ENCODE data around the gene THPO. TPM values are rescaled to one million over a fixed set of nuclear protein-coding genes. Genes with fewer than 3 reads are reported as not detected.
A peak's percentile ranks its signal among the peaks of the same experiment; 100 is the strongest.

THPO gene
- total RNA-seq, 1 donor from 2014 or later: 0.56 TPM

GRCh38 chr3:184366619-184367289 lies 11.3 kb downstream of the THPO start:
- Mint-ChIP-seq H3K9me3 (no peaks in the 10 kb centered on the region), H3K4me3 (no peak overlapping the region), H3K4me1 (peaks cover 18% of the 10 kb centered on the region), H3K36me3 (peaks cover 22% of the 10 kb centered on the region), H3K27me3 (ENCODE audit: low read depth) (no peaks in the 10 kb centered on the region), H3K27ac (peak overlapping the region; percentile 66)
- no peak for TF ChIP-seq CTCF (IDR thresholded peaks at IDR 0.05; ENCODE audit: unreplicated experiment)
- no peak for DNase-seq (ENCODE audit: low spot score in 2 of 2, unreplicated experiment in 2 of 2)

GRCh38 chr3:184362668-184363546 lies 15.1 kb downstream of the THPO start:
- Mint-ChIP-seq H3K4me3 (peak overlapping the region; percentile 91), H3K27ac (peak overlapping the region; percentile 98), H3K4me1 (peaks cover 28% of the 10 kb centered on the region), H3K27me3 (ENCODE audit: low read depth) (no peaks in the 10 kb centered on the region), H3K9me3 (no peaks in the 10 kb centered on the region), H3K36me3 (peaks cover 17% of the 10 kb centered on the region)
- peak; percentile 93 to 97 for DNase-seq (ENCODE audit: low spot score in 2 of 2, unreplicated experiment in 2 of 2)
- TF ChIP-seq CTCF (IDR thresholded peaks at IDR 0.05; ENCODE audit: unreplicated experiment): peak; percentile 26

GRCh38 chr3:184361932-184362667 lies 15.9 kb downstream of the THPO start:
- Mint-ChIP-seq H3K4me1 (peaks cover 28% of the 10 kb centered on the region), H3K27ac (peak overlapping the region; percentile 98), H3K36me3 (peaks cover 14% of the 10 kb centered on the region), H3K4me3 (peak overlapping the region; percentile 91), H3K27me3 (ENCODE audit: low read depth) (no peaks in the 10 kb centered on the region), H3K9me3 (no peaks in the 10 kb centered on the region)
- no peak for TF ChIP-seq CTCF (IDR thresholded peaks at IDR 0.05; ENCODE audit: unreplicated experiment)
- DNase-seq (ENCODE audit: low spot score in 2 of 2, unreplicated experiment in 2 of 2): peak in 1 of 2 experiments; percentile 68

- Mint-ChIP-seq H3K27me3 (ENCODE audit: low read depth) (no peaks in the 10 kb centered on the region), H3K4me1 (peaks cover 25% of the 10 kb centered on the region), H3K36me3 (peaks cover 8% of the 10 kb centered on the region), H3K27ac (peak within 1 kb of the TSS; percentile 98), H3K4me3 (peak within 1 kb of the TSS; percentile 91), H3K9me3 (no peaks in the 10 kb centered on the region)
- TF ChIP-seq CTCF (IDR thresholded peaks at IDR 0.05; ENCODE audit: unreplicated experiment): no peak
- peak; percentile 65 to 70 for DNase-seq (ENCODE audit: low spot score in 2 of 2, unreplicated experiment in 2 of 2)
Observed at GRCh38 chr3:184361532-184361931, 16.5 kb downstream of the THPO start, which contains the start of the genes CLCN2 and POLR2H. CLCN2 (minus strand) TSS chr3:184361605; CDS start chr3:184361479, 126 bp downstream. POLR2H (plus strand) TSS chr3:184361710; CDS start chr3:184363493, 1,783 bp downstream.

GRCh38 chr3:184360929-184361531 lies 17.0 kb downstream of the THPO start:
- peak in 1 of 2 experiments; percentile 36 for DNase-seq (ENCODE audit: low spot score in 2 of 2, unreplicated experiment in 2 of 2)
- Mint-ChIP-seq H3K27ac (peak overlapping the region; percentile 35), H3K36me3 (peaks cover 6% of the 10 kb centered on the region), H3K4me1 (peaks cover 24% of the 10 kb centered on the region), H3K9me3 (no peaks in the 10 kb centered on the region), H3K27me3 (ENCODE audit: low read depth) (no peaks in the 10 kb centered on the region), H3K4me3 (peak overlapping the region; percentile 74)
- no peak for TF ChIP-seq CTCF (IDR thresholded peaks at IDR 0.05; ENCODE audit: unreplicated experiment)

Data from mesothelial cell of epicardium (in vitro differentiated cells).